Prostate gland (tissue), 2 donors: ENCODE results near the gene TRIM22.

ENCODE experiments used
- CTCF ChIP-seq, 4 experiments: fragments of 200-600 bp in 2 of 4; fragments of 450-650 bp in 2 of 4; sonication (generic) in 2 of 4; IDR thresholded peaks; 1 replicate in 3 of 4; 2 replicates in 1 of 4; pipeline ENCODE4 v1.5.1; 2016 to 2019; ENCODE audit warnings: antibody characterized with exemption in 4 of 4, mild to moderate bottlenecking in 2 of 4, moderate library complexity in 2 of 4
- POLR2A ChIP-seq: fragments of 450-650 bp; IDR thresholded peaks from one replicate; pipeline ENCODE4 v1.6.1; 2016; ENCODE audit warnings: antibody characterized with exemption, mild to moderate bottlenecking

DNA sequence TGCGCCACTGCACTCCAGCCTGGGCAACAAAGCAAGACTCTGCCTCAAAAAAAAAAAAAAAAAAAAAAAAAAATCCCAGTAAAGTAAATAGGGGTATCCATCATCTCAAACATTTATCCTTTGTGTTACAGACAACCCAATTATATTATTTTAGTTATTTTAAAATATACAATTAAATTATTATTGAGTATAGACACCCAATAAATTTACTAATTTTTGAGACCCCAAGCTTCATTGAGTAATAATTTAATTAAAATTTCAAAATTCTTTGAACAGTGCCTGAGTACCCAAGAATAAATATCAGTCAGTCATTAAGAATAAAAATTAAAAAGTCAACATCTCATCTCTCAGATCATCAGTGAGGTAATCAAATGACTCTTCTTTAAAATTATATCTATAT, 64.4 kb downstream of the TRIM22 start, which contains the start of gene OR52N4:
- TF ChIP-seq CTCF (IDR thresholded peaks at IDR 0.05) = no peak
- no peak for TF ChIP-seq POLR2A
